ENCODE measurements around the gene RNASE4. TPM values are rescaled to one million over a fixed set of nuclear protein-coding genes. Genes with fewer than 3 reads are reported as not detected.
A peak's percentile ranks its signal among the peaks of the same experiment; 100 is the strongest.

Gene RNASE4
- total RNA-seq, 1 donor from 2014 or later, result 7.6 TPM

DNA sequence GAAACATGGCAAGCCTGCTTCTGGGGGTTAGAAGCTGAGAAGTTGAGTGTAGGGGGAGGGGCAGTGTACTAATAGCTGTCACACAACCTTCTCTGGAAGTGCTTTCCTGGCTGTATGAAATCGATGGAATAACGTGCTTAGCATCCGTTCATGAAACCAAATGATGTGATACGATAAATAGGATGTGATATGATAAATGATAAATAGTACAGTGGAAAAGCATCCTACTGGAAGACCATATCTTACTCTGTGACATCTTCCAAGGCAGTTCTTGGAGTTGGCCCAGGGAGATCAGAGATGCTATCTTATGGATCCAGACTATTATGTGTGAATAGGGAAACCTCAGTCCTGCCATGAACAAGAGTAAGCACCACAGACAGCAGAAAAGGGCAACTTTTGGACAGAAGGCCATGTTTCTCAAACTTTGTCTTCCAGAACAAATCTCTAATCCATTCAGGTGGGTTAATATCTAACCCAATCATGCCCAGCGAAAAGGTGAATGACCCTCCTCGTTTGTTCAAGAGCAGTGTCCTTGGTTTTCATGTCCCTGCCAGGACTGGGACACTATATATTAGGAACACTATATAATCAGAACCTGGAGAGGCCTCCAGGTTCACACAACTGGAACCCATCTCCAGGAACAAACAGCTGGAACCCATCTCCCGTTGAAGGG, 3.9 kb downstream of the RNASE4 start, which contains the start of gene ANG:
ANG (plus strand) TSS at position 598 of the 673 bp plus-strand sequence. CDS start 4,801 bp downstream, outside the sequence.
- no peak for DNase-seq (ENCODE audit: low read depth)
- no peak within 1 kb of the TSS for H3K4me3 ChIP-seq (ENCODE audit: low read depth, low read length)
- no peak for TF ChIP-seq CTCF (conservative IDR thresholded peaks at IDR 0.05; ENCODE audit: low read depth, low read length)

DNA sequence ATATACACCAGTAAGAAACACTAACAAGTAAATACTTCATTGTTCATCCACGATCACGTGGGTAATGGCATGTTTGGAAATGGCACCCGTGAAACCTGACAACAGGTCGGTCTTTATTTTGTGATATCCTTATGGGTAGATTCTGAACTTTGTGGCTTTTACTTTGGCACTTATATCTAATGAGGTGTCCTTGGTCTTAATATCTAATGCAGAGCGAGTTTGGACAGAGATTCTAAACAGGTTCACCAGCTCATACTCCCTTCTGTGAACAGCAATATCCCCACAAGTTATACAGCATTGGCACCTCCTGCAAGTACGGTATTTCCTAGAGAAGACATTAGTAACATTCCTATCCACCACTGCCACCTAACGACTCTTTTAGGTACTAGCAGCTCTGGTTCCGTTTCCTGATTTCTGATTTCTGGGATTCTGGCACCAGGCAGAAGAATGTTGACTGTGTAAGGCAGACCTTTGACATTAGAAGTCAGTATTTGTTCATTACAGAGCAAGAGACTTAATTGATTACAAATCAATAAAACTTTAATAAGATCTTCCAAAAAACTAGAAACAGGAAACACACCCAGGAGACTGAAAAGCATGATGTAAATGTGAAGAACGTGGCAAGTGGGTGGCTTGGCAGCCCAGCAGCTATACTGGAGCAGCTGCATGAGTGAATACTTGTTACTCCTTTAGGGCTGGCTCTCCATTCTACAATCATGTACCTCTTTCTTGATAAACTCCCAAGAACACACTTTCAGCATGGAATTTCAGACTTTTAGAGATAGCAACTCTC, 6.7 kb downstream of the RNASE4 start:
- peak overlapping the region; percentile 17 for H3K4me3 ChIP-seq (ENCODE audit: low read depth, low read length)
- peak; percentile 46 for DNase-seq (ENCODE audit: low read depth)
- peak; percentile 87 for TF ChIP-seq CTCF (conservative IDR thresholded peaks at IDR 0.05; ENCODE audit: low read depth, low read length)

- no peak for TF ChIP-seq CTCF (conservative IDR thresholded peaks at IDR 0.05; ENCODE audit: low read depth, low read length)
- no peak overlapping the region for H3K4me3 ChIP-seq (ENCODE audit: low read depth, low read length)
- DNase-seq (ENCODE audit: low read depth), result no peak
These were observed 7.9 kb downstream of the RNASE4 start for GRCh38 chr14:20692116-20692751.

GRCh38 chr14:20696764-20697163, 12.4 kb downstream of the RNASE4 start:
- H3K4me3 ChIP-seq (ENCODE audit: low read depth, low read length), result no peak overlapping the region
- TF ChIP-seq CTCF (conservative IDR thresholded peaks at IDR 0.05; ENCODE audit: low read depth, low read length), result no peak

GRCh38 chr14:20697273-20698017, 13.1 kb downstream of the RNASE4 start:
- no peak overlapping the region for H3K4me3 ChIP-seq (ENCODE audit: low read depth, low read length)
- no peak for DNase-seq (ENCODE audit: low read depth)
- TF ChIP-seq CTCF (conservative IDR thresholded peaks at IDR 0.05; ENCODE audit: low read depth, low read length), result peak; percentile 87

More at GRCh38 chr14:20696764-20697163, 12.4 kb downstream of the RNASE4 start:
- DNase-seq (ENCODE audit: low read depth), result no peak

DNA sequence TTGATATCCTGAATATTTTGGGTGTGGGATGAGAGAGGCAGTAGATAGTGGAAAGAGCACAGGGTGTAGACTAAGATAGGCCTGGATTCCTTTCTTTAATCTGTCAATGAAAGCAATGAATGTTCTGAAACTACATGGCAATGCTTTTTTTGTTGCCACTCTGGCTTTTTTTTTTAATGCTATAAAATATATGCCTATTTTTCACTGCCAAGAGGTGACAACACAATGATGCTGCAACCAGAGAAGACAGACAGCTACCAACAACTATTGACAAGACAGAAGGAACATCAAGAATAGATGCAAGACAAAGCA, 13.6 kb downstream of the RNASE4 start:
- TF ChIP-seq CTCF (conservative IDR thresholded peaks at IDR 0.05; ENCODE audit: low read depth, low read length), result no peak
- DNase-seq (ENCODE audit: low read depth), result no peak
- H3K4me3 ChIP-seq (ENCODE audit: low read depth, low read length), result no peak overlapping the region

Measured in epithelial cell of proximal tubule (primary cell).